ENCODE measurements around the gene NAA50.

DNA sequence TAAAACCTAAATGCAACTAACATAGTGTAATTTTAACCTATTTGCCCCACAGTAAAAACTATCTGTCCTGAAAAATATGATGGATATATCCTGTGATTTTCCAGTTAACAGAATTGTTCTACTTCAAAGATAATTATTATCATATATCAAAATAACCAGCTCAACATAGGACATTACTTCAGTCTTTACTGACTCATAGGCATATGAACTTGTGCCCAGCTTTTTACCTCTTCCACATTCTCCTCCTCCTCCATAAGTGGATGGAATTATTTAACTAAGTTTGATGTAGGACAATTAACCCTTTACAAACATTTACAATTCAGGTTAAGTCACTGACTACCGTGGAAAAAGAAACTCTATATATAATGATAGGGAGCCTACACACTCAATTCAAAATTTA lies 26.8 kb downstream of the NAA50 start:
- TF ChIP-seq ZNF274 (IDR thresholded peaks at IDR 0.05; ENCODE audit: low read depth, low read length) (no peak), YY1 (IDR thresholded peaks at IDR 0.05; ENCODE audit: insufficient read depth, insufficient read length) (no peak)
